ENCODE data around the gene CFAP54. TPM values are rescaled to one million over a fixed set of nuclear protein-coding genes. Genes with fewer than 3 reads are reported as not detected.

Gene CFAP54
- total RNA-seq, 2 donors from 2014 or later: 0.30 to 0.31 TPM

DNA sequence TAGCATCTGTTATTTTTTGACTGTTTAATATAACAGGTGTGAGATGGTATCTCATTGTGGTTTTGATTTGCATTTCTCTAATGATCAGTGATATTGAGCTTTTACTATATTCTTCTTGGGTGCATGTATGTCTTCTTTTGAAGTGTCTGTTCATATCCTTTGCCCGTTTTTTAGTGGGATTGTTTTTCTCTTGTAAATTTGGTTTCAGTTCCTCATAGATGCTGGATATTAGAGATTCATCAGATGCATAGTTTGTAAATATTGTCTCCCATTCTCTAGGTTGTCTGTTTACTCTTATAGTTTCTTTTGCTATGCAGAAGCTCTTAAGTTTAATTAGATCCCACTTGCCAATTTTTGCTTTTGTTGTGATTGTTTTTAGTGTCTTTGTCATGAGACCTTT is 368.8 kb downstream of the CFAP54 start:
- ATAC-seq (no peak), DNase-seq (ENCODE audit: low spot score in 2 of 2) (no peak)
- no peak overlapping the region for H3K27ac Mint-ChIP-seq
- no peaks in the 10 kb centered on the region for H3K36me3 Mint-ChIP-seq
- peaks cover 7 to 8% of the 10 kb centered on the region in 2 donors for H3K9me3 Mint-ChIP-seq

DNA sequence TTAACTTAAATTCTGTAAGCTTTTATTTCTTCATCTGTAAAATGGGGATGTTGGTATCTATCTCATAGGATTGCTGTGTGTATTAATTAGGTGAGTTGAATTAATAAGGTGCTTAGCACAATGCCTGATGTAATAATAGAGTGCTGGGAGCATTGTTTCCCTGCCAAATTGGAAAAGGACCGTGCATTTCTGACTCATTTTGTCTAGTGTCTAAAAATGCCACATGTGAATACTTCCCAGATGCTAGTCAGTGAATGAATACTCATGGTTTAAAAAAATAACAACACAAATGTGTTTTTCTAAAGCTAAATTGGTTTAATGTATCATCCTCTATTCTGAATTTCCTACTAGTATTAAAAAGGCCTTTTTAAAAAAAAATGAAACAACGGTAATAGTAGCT is 372.3 kb downstream of the CFAP54 start:
- H3K36me3 Mint-ChIP-seq: no peaks in the 10 kb centered on the region

GRCh38 chr12:96862326-96862725 is 372.9 kb downstream of the CFAP54 start:
- ATAC-seq: no peak
- H3K36me3 Mint-ChIP-seq: no peaks in the 10 kb centered on the region
- DNase-seq (ENCODE audit: low spot score in 2 of 2): no peak
- H3K9me3 Mint-ChIP-seq: peaks cover 5% of the 10 kb centered on the region in 2 donors
- H3K27ac Mint-ChIP-seq: no peak overlapping the region

More for the DNA sequence above, 372.3 kb downstream of the CFAP54 start:
- DNase-seq (ENCODE audit: low spot score in 2 of 2) (no peak), ATAC-seq (no peak)
- no peak overlapping the region for H3K27ac Mint-ChIP-seq
- H3K9me3 Mint-ChIP-seq: peaks cover 7 to 8% of the 10 kb centered on the region in 2 donors

- Mint-ChIP-seq H3K36me3 (no peaks in the 10 kb centered on the region), H3K27ac (no peak overlapping the region), H3K9me3 (no peaks in the 10 kb centered on the region)
- DNase-seq (ENCODE audit: low spot score in 2 of 2) (no peak), ATAC-seq (no peak)
Observed at GRCh38 chr12:96864335-96864734, 375.0 kb downstream of the CFAP54 start.

- no peak for ATAC-seq
- no peak for DNase-seq (ENCODE audit: low spot score in 2 of 2)
- Mint-ChIP-seq H3K27ac (no peak overlapping the region), H3K9me3 (no peaks in the 10 kb centered on the region), H3K36me3 (no peaks in the 10 kb centered on the region)
Observed at GRCh38 chr12:96866801-96867590, 377.6 kb downstream of the CFAP54 start.

DNA sequence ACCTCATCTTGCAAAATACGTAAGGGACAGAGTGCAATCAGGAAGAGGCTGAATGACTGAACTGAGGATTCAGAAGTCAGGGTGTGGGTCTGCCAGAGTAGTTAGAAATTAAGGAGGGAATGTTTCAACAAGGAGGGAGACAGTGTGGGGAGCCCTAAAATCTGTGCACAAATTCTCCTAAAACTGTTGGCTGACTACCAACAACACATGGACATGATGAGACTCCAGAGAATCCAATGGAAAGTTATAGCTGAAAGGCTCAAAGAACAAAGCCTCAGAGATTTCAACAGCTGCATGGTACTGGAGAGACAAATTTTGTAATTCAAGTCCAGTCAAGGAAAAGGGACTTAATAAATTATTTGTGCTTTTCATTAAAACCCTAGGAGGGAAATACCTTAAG is 381.6 kb downstream of the CFAP54 start:
- Mint-ChIP-seq H3K36me3 (no peaks in the 10 kb centered on the region), H3K27ac (no peak overlapping the region), H3K9me3 (no peaks in the 10 kb centered on the region)
- ATAC-seq: no peak
- DNase-seq (ENCODE audit: low spot score in 2 of 2): no peak

DNA sequence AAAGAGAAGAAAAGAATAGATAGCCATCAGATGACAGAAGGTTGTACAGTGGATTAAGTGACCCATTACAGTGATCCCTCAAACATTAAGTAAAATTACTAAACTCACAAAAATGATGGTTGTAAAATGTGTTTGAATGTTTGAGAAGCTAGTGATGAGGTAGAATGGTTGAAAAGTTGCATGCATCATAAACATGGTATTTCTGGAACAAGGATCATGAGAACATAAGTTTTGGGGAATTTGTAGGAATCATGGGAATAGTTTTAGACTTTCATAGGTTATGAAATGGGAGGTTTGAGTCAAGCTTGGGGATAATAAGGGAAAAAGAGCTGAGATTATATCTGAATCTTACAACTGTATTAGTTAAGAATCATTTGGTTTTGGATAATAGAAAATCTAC is 383.6 kb downstream of the CFAP54 start:
- no peak for DNase-seq (ENCODE audit: low spot score in 2 of 2)

DNA sequence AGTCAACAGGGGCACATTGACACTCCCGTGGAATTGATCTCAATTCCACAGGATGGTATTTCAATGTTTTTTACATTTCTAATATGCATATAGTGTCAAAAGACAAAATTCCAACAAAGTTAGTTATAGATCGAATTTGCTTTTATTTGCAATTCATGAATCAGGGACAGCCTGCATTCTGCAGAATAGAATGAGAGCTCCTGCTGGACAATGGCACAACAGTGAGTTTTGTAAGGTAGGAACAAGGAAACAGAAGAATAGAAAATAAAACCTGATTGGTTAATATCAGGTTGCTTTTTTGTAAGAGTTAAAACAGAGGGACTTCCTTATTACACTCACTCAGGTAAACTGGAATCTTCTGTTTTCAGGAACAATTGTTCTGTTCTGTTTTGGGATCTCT is 384.8 kb downstream of the CFAP54 start:
- DNase-seq (ENCODE audit: low spot score in 2 of 2): no peak
- Mint-ChIP-seq H3K9me3 (no peaks in the 10 kb centered on the region), H3K27ac (no peak overlapping the region), H3K36me3 (no peaks in the 10 kb centered on the region)
- no peak for ATAC-seq

More for the DNA sequence above, 383.6 kb downstream of the CFAP54 start:
- Mint-ChIP-seq H3K27ac (no peak overlapping the region), H3K36me3 (no peaks in the 10 kb centered on the region), H3K9me3 (no peaks in the 10 kb centered on the region)
- ATAC-seq: no peak

DNA sequence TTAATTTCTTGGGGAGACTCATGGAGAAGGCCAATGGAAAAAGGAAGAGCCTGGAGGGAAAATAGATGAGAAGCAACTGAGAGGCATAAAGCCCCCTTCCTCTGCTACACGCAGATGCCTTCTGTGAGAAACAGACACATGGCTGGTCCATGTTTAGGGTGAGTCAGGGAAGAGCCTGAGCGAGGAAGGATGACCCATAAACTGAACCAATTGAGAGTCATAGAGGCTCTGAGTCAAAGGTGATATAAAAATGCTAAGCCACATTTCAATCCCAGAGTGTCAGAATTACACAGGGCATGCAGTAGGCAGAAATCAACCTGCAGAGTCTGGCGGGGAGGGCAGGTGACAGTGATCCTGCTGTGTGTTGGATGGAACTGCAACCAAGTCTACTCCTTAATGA is 387.6 kb downstream of the CFAP54 start:
- DNase-seq (ENCODE audit: low spot score in 2 of 2) (no peak), ATAC-seq (peak in 1 of 2 donors; percentile 20)
- Mint-ChIP-seq H3K9me3 (no peaks in the 10 kb centered on the region), H3K27ac (no peak overlapping the region), H3K36me3 (no peaks in the 10 kb centered on the region)

GRCh38 chr12:96878704-96879103 is 389.3 kb downstream of the CFAP54 start:
- Mint-ChIP-seq H3K36me3 (no peaks in the 10 kb centered on the region), H3K27ac (no peak overlapping the region)

DNA sequence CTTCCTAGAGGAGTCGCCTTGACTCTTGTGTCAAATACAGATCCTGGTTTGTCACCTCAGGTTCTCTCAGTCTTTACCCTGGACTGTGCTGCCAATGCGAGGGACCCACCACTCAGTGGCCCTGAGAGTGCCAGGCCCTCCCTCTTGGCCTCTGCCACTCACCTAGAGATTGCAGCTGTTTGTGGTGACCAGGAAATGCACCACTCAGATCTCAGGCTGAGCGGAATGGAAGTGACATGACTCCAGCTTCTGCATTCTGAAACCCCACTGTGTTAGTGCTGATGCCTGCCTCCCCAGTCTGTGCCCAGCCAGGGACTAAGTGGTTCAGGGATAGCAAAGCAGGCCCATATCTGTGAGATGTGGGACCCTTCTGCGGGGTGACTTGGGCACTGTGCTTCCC is 389.9 kb downstream of the CFAP54 start:
- Mint-ChIP-seq H3K36me3 (no peaks in the 10 kb centered on the region), H3K9me3 (no peaks in the 10 kb centered on the region), H3K27ac (no peak overlapping the region)
- DNase-seq (ENCODE audit: low spot score in 2 of 2) (no peak), ATAC-seq (no peak)

More at GRCh38 chr12:96878704-96879103, 389.3 kb downstream of the CFAP54 start:
- DNase-seq (ENCODE audit: low spot score in 2 of 2) (no peak), ATAC-seq (no peak)
- H3K9me3 Mint-ChIP-seq: no peaks in the 10 kb centered on the region

- Mint-ChIP-seq H3K36me3 (no peaks in the 10 kb centered on the region), H3K27ac (no peak overlapping the region), H3K9me3 (no peaks in the 10 kb centered on the region)
- ATAC-seq (no peak), DNase-seq (ENCODE audit: low spot score in 2 of 2) (no peak)
Observed at GRCh38 chr12:96880220-96880619, 390.8 kb downstream of the CFAP54 start.

DNA sequence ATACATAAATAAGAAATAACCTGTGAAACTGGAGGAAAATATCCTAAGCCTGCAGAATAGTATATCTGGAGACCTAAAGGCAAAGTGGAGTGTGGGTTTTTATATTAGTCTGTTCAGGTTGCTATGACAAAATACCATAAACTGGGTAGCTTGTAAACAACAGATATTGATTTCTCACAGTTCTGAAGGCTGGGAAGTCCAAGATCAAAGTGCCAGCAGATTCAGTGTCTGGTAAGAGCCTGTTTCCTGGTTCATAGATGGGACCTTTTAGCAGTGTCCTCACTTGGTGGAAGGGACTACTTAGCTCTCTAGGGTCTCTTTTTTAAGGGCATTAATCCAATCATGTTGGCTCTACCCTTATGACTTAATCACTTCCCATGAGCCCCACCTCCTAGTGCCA is 392.2 kb downstream of the CFAP54 start:
- H3K27ac Mint-ChIP-seq: no peak overlapping the region
- H3K9me3 Mint-ChIP-seq: no peaks in the 10 kb centered on the region
- DNase-seq (ENCODE audit: low spot score in 2 of 2): no peak
- no peak for ATAC-seq
- H3K36me3 Mint-ChIP-seq: no peaks in the 10 kb centered on the region

GRCh38 chr12:96882862-96883261 is 393.5 kb downstream of the CFAP54 start:
- ATAC-seq (peak in 1 of 2 donors; percentile 41), DNase-seq (ENCODE audit: low spot score in 2 of 2) (no peak)
- H3K9me3 Mint-ChIP-seq: no peaks in the 10 kb centered on the region
- H3K27ac Mint-ChIP-seq: no peak overlapping the region
- no peaks in the 10 kb centered on the region for H3K36me3 Mint-ChIP-seq

DNA sequence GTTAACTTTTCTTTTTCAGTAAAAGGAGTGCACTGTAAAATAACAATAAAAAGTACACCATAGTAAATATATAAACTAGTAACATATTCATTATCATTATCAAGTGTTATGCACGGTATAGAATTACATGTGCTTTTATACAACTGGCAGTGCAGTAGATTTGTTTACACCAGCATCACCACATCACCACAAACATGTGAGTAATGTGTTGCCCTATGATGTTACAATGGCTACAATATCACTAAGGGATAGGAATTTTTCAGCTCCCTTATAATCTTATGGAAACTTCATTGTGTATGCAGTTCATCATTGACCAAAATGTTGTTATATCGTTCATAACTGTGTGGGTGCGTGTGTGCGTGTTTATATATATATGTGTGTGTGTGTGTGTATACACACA is 394.2 kb downstream of the CFAP54 start:
- Mint-ChIP-seq H3K27ac (no peak overlapping the region), H3K9me3 (no peaks in the 10 kb centered on the region), H3K36me3 (no peaks in the 10 kb centered on the region)
- no peak for DNase-seq (ENCODE audit: low spot score in 2 of 2)
- no peak for ATAC-seq

- H3K9me3 Mint-ChIP-seq: no peaks in the 10 kb centered on the region
- no peak overlapping the region for H3K27ac Mint-ChIP-seq
- ATAC-seq (no peak), DNase-seq (ENCODE audit: low spot score in 2 of 2) (no peak)
- no peaks in the 10 kb centered on the region for H3K36me3 Mint-ChIP-seq
Observed at GRCh38 chr12:96886998-96887677, 397.8 kb downstream of the CFAP54 start.

- no peaks in the 10 kb centered on the region for H3K9me3 Mint-ChIP-seq
- H3K27ac Mint-ChIP-seq: no peak overlapping the region
- no peaks in the 10 kb centered on the region for H3K36me3 Mint-ChIP-seq
- no peak for DNase-seq (ENCODE audit: low spot score in 2 of 2)
- peak; percentile 81 to 96 for ATAC-seq
Observed at GRCh38 chr12:96889273-96889933, 400.0 kb downstream of the CFAP54 start.

All from activated naive CD4-positive, alpha-beta T cell treated with anti-CD3 and anti-CD28 coated beads, Interleukin-2, amount 50 U/mL, for 72 hours (primary cell).